ENCODE measurements around the gene MAP2K3.

DNA sequence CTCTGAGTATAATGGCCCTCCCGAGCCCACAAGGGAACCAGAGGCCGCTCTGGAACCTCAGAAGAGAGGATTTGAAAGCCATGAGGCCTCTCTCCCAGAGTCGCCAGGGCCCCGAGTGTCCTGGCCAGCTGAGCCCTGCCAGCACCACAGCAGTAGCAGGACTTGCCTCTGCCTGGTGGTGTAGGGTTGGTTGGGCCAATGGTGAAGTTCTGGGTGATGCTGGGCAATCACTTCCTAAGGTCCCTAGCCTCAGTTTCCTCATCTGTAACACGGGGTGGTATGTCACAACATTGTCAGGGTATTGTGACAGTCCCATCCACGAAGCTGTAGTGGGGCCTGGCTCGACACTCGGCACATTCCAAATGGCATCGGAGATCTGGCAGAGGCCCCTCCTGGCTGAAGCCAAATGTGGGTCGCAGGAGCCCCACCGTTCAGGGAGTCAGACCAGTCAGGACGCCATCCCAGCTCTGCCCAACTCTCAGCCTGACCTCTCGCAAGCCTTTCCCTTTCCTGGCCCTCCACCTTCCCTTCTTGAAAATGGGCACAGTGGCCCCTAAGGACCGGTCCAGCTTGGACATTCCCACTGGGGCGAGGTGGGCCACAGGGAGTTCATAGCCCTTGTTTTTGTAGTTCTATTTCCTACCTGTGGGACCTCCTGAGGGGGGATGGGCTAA, 33.0 kb upstream of the MAP2K3 start:
- no peak for TF ChIP-seq EZH2 (IDR thresholded peaks at IDR 0.05; ENCODE audit: insufficient read depth, poor library complexity, severe bottlenecking)
- no peak for TF ChIP-seq EZH2phosphoT487 (IDR thresholded peaks at IDR 0.05; ENCODE audit: insufficient read depth, low read depth)

All from GM23248 (cell line).